Fibroblast of skin of scalp (primary cell): ENCODE measurements around the gene KDM7A.
A peak's percentile ranks its signal among the peaks of the same experiment; 100 is the strongest.

Experiments used
- DNase-seq: peaks from one replicate; pipeline ENCODE4 v3.0.0-alpha.2; 2013

Gene KDM7A

GRCh38 chr7:140082770-140083169 is 94.0 kb downstream of the KDM7A start:
- no peak for DNase-seq

DNA sequence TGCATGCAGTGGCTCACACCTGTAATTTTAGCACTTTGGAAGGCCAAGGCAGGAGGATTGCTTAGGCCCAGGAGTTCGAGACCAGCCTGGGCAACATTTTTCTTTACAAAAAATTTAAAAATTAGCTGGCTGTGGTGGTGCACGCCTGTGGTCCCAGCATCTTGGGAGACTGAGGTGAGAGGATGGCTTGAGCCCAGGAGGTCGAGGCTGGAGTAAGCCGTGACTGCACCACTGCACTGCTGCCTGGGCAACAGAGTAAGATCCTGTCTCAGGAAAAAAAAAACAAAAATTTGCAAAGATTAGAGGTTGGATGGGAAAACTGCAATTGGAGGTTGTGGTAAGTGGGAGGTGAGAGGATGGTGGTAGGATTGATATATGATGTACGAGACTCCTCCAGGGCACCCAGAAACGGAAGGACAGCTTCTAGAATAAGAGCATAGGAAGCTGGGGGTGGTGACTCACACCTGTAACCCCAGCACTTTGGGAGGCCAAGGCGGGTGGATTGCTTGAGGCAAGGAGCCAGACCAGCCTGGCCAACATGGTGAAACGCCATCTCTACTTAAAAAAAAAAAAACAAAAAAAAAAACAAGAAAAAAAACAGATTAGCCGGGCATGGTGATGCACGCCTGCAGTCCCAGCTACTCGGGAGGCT is 94.9 kb downstream of the KDM7A start:
- no peak for DNase-seq

DNA sequence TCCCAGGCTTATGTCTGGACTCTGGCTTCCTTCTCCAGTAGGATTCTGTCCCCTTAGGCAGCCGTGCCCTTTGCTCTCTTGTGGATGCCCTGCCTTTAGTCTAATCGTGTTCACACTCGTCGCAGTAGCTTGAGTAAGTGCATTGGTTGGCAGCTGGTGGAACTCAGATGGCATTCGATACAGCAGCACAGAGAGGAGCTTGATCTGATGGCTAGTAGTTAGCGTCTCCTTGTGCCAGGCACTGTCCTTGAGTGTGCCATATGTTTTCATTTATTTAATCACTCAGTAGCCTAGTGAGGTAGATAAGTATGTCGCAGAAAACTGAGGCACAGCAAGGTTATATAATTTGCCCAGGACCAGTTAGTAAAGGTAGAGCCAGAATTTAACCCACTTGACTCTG is 95.9 kb downstream of the KDM7A start:
- DNase-seq = no peak

- no peak for DNase-seq
Observed at GRCh38 chr7:140079121-140079536, 97.7 kb downstream of the KDM7A start.

- no peak for DNase-seq
Observed at GRCh38 chr7:140078392-140078791, 98.4 kb downstream of the KDM7A start.

GRCh38 chr7:140074780-140075179 is 102.0 kb downstream of the KDM7A start:
- peak; percentile 58 for DNase-seq

DNA sequence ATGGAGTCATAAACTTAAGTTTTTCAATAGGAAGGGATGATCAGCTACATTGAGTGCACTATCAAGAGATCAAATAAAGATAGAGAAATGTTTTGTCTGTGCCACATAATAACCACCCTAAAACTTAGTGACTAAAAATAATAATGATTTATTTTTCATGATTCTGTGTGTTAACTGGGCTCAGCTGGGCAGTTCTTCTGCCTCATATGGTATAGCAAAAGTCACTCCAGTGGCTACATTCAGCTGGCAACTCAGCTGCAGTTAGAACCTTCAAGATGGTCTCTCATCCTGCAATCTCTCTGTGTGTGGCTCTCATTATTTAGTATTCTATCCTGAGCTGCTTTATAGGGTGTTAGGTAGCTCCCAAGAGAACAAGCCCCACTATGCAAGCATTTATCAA is 106.2 kb downstream of the KDM7A start:
- DNase-seq = no peak

- DNase-seq = no peak
Observed at GRCh38 chr7:140069298-140069949, 107.4 kb downstream of the KDM7A start.

- no peak for DNase-seq
Observed at GRCh38 chr7:140068033-140068432, 108.8 kb downstream of the KDM7A start.

DNA sequence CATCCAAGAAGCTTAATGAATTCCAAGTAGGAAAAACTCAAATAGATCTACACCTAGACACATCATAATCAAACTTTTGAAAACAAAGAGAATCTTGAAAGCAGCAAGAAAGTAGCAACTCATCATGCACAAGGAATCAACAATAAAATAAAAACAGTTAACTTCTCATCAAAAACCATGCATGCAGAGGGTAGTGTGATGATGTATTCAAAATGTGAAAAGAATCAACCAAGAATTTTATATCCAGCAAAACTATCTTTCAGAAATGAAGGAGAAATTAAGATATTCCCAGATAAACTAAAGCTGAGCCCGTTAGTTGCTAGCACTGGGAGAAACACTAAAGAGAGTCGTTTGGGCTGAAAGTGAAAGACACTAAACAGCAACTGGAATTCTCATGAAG is 109.7 kb downstream of the KDM7A start:
- no peak for DNase-seq

DNA sequence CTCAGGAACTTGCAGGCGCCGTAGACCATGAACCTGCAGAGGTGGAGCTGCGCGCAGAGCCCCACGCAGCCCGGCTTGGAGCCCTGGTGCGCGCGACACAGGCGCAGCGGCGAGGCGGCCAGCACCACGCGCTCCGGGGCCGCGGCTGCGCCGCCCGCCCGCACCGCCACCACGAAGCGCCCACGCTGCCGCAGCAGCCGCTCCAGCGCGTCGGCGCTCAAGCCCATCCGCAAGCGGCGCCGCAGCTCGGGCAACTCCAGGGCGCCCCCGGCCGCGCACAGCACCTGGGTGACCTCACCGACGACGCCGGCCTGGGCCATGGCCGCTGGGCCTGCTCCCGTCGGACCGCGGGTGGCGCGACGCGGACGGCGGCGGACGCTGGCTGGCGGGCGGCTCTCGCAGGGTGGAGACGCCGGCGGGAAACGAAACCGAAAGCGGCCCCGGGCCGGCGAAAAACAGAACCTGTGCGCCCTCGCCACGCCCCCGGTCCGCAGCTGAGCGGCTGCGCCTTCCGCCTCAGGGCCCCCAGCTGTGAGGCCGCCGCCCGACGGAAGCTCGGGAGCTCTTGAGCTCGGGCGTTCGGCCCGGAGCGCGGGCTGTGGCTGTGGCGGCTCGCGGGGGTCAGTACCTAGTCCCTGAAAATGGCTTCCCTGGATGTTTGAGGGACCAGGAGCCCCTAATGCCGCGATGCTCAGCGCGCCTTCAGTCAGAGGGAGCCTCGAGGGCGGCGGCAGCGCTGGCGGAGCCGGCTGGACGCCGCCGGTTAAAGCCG is 114.1 kb downstream of the KDM7A start, which contains the start of gene PARP12:
PARP12 (minus strand) TSS at position 424 of the 772 bp plus-strand sequence; CDS start at position 320, 104 bp downstream.
- peak; percentile 86 for DNase-seq

GRCh38 chr7:140062118-140062527 is 114.7 kb downstream of the KDM7A start:
- no peak for DNase-seq

DNA sequence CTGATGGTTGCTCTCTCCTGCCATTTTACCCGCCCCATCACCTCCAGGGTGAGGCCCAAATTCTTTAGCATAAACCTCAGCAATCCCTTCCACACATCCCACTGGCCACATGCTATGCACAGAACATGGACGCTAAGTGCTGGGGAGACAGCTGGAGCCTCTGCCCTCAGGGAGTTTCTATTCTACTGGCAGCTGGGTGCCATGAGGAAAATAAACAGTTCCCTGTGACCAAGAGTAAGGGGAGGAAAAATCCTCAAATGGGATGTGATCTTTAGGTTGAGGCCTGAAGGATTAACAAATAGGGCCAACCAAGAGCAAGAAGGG is 115.2 kb downstream of the KDM7A start:
- no peak for DNase-seq

DNA sequence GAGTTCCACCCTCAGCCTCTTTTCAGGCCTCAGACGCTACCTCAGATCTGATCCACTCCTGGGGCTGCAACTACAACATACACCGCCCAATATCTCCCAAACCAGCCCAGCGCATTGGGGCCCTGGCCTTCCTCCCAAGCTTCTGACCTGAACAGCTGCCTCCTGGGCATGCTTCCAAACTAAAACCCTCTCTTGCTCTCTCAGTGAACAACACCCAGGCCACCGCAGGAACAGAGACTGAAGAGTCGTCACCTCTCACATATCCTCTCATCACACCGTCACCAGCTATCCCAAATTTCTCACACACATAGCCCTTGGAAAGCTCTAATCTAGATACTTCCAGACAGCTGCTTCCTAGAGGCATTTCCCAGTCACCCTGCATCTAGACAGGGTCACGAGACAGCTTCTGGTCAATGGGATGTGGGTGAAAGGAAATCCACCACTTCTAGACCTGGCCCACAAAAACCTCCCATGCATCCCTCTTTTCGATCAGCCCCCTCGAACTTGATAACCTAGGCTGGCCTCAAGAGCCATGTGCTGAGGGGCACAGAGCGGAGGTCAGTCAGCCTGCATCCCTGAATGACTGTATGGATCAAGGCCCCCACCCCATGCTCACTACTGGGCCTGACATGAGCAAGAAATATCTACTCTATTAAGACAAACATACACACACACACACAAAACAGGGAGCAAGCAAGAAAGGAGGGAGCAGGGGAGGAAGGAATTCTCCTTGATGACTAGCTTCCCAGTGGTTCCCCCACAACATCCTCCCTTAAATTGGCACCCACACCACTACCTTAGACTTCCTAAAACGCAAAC is 115.8 kb downstream of the KDM7A start:
- DNase-seq = peak; percentile 22

- no peak for DNase-seq
Observed at GRCh38 chr7:140060243-140060630, 116.5 kb downstream of the KDM7A start.

GRCh38 chr7:140059273-140060242 is 117.2 kb downstream of the KDM7A start:
- peak; percentile 88 for DNase-seq

DNA sequence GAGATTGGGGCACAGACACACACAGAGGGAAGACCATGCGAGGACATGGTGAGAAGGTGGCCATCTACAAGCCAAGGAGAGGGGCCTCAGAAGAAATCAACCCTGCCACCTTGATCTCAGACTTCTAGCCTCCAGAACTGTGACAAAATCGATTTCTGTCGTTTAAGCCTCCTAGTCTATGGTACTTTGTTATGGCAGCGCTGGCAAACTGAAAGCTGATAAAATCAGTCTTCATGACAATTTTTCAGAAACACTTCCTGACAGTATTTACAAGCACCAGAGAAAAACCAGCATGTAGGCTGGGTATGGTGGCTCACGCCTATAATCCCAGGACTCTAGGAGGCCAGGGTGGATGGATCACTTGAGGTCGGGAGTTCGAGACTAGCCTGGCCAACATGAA is 118.3 kb downstream of the KDM7A start:
- DNase-seq = no peak

DNA sequence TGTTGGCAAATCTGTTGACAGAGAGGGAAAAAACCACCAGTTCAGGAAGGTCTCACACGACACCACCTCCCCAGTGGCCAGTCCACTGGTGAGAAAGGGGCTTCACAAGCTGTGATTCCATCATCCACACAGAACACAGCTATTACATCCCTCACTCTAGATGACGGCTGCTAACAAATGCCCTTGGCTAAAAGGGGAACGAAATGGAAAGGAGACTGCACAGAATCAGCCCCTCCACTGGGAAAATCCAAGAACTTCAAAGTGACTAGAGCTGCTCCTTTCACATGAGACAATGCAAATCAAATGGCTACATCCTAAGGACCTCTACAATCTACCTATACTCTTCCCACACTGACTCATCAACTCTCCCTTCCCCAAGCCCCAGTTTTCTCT is 119.6 kb downstream of the KDM7A start:
- DNase-seq = no peak

DNA sequence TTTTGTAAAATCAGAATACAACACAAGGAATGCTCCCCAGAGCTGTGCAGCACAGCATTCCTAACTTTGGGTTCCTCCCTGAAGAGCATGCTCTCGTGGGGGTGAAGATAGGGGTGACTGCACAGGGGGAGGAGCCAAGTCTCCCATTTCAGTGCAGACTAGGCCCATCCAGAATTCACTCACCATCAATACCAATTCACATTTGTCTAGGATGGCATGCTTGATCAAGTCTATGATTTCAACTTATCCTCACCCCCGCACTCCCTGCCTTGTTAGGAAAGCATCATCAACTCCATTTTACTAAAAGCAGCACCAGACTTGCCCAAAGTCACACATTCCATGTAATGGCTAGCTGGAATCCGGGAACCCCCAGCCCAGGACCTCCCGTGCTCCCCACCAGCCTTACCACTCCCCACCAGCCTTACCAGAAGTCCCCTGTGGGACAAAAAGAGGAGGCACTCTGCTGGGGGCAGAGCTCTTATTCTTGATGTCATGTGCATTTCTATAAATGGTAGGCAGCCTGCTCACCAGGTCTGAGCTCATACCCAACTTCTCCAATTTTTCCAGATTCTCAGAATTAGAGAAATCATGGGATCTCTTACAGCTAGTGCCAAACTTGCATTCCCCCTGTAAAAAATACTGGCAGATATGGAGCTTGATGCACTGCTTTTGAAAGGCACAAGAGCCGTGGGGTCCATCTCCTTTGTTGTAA is 120.2 kb downstream of the KDM7A start:
- DNase-seq = no peak

GRCh38 chr7:140055833-140056232 is 121.0 kb downstream of the KDM7A start:
- no peak for DNase-seq

DNA sequence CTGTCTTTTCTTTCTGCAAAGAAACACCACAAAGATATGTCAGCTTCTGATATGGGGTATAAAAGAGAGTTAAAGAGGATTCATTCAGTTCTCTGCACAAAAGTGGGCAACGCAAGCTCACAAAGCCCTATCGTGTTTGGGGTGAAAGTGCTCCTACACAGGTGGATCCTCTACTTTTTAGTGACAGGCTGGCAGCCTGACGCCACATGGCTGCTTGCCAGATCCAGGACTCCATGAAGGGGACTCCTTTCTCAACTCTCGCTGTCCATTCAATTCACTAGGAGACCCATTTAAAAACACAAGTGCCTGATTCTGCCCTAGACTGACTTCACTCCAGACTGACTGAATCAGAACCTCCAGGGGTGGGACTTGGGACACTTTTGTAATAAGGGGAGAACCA is 122.0 kb downstream of the KDM7A start:
- DNase-seq = no peak
